Endothelial cell of umbilical vein (primary cell): ENCODE results near the gene EPS8L1. TPM values are rescaled to one million over a fixed set of nuclear protein-coding genes. Genes with fewer than 3 reads are reported as not detected.

Experiments
- BruUV-seq: library from RNA; stranded (reverse); fragments of 400-500 nt; replicated peaks from 2 replicates; lab custom pipeline; 2021; lab: Mats Ljungman, UMichigan
- CTCF ChIA-PET: fragments of 300-600, 350-600 bp; sonication (Branson Sonifier 250); formaldehyde crosslinking; loops from one replicate; lab custom pipeline; 2021; ENCODE audit warnings: antibody characterized with exemption, inconsistent platforms; lab: Charles Lee
- POLR2A ChIA-PET: fragments of 300-600, 350-600 bp; sonication (Branson Sonifier 250); formaldehyde crosslinking; loops from one replicate; lab custom pipeline; 2021; ENCODE audit warnings: antibody characterized with exemption, inconsistent platforms; lab: Charles Lee
- DNase-seq: peaks from one replicate; pipeline ENCODE4 v3.0.0-alpha.2; 2011; ENCODE audit warnings: low read depth, low spot score
- FAIRE-seq: peaks from 2 replicates; lab custom pipeline; 2011; peaks lifted over from hg19 to GRCh38; lab: Jason Lieb, UNC
- H2AFZ ChIP-seq: 2 replicates; pipeline ENCODE4 v1.6.0; 2012; ENCODE audit warnings: low read depth, low read length, control low read depth, inconsistent platforms
- H3K27ac ChIP-seq: 2 replicates; pipeline ENCODE4 v1.5.1; 2011; ENCODE audit warnings: low read depth, mild to moderate bottlenecking, control low read depth, low read length, moderate library complexity; ENCODE audit not compliant: insufficient read depth
- H3K27me3 ChIP-seq, 2 experiments: 2 replicates each; pipeline versions ENCODE4 v1.6.0 to v1.6.1; 2011; ENCODE audit warnings: low read length in 2 of 2, mixed read lengths in 1 of 2; ENCODE audit not compliant: control insufficient read depth in 2 of 2, insufficient read depth in 2 of 2
- H3K36me3 ChIP-seq, 2 experiments: 2 replicates in 1 of 2; 3 replicates in 1 of 2; pipeline ENCODE4 v1.5.1; 2011; ENCODE audit warnings: low read length in 2 of 2, mild to moderate bottlenecking in 1 of 2, moderate library complexity in 1 of 2; ENCODE audit not compliant: control insufficient read depth in 2 of 2, insufficient read depth in 2 of 2; ENCODE audit errors: extremely low read depth in 1 of 2
- H3K4me1 ChIP-seq: 3 replicates; pipeline ENCODE4 v1.5.1; 2011; ENCODE audit warnings: mild to moderate bottlenecking, low read length; ENCODE audit not compliant: control insufficient read depth, insufficient read depth; ENCODE audit errors: extremely low read depth
- H3K4me2 ChIP-seq: 2 replicates; pipeline ENCODE4 v1.6.1; 2011; ENCODE audit warnings: low read length, control low read depth, mixed read lengths; ENCODE audit not compliant: insufficient read depth
- H3K4me3 ChIP-seq, 3 experiments: fragments of 200-600 bp in 1 of 3; sonication (generic), shearing (Covaris generic) in 1 of 3; replicated peaks in 1 of 3; 2 replicates each; pipeline ENCODE4 v1.5.1; 2011 to 2016; ENCODE audit warnings: control low read depth in 3 of 3, low read length in 3 of 3, mild to moderate bottlenecking in 2 of 3, inconsistent platforms in 1 of 3, low read depth in 1 of 3, moderate library complexity in 1 of 3; ENCODE audit not compliant: insufficient read depth in 1 of 3
- H3K79me2 ChIP-seq: 2 replicates; pipeline ENCODE4 v1.6.0; 2012; ENCODE audit warnings: low read length, inconsistent platforms; ENCODE audit not compliant: control insufficient read depth, insufficient read depth
- H3K9ac ChIP-seq: replicated peaks from 2 replicates; pipeline ENCODE3; 2011; ENCODE audit warnings: low read length, control low read depth; ENCODE audit not compliant: insufficient read depth; ENCODE audit errors: extremely low read depth
- H3K9me1 ChIP-seq: replicated peaks from 3 replicates; pipeline ENCODE4 v1.6.0; 2011; ENCODE audit warnings: mild to moderate bottlenecking, low read length; ENCODE audit not compliant: control insufficient read depth, insufficient read depth; ENCODE audit errors: extremely low read depth
- H3K9me3 ChIP-seq: replicated peaks from 2 replicates; pipeline ENCODE4 v1.5.1; 2012; ENCODE audit warnings: low read length, inconsistent platforms; ENCODE audit not compliant: control insufficient read depth, insufficient read depth
- H4K20me1 ChIP-seq: replicated peaks from 2 replicates; pipeline ENCODE3; 2011; ENCODE audit warnings: mild to moderate bottlenecking, low read length; ENCODE audit not compliant: control insufficient read depth, insufficient read depth; ENCODE audit errors: extremely low read depth
- EZH2 ChIP-seq: IDR thresholded peaks from 2 replicates; pipeline ENCODE4 v1.6.1; 2012; ENCODE audit warnings: borderline replicate concordance, low read depth, mild to moderate bottlenecking, moderate library complexity, low read length, inconsistent platforms; ENCODE audit not compliant: severe bottlenecking
- FOS ChIP-seq: IDR thresholded peaks from 2 replicates; pipeline ENCODE4 v1.6.1; 2011; ENCODE audit warnings: mild to moderate bottlenecking, low read length, moderate library complexity, borderline replicate concordance; ENCODE audit not compliant: insufficient read depth
- GATA2 ChIP-seq: IDR thresholded peaks from 2 replicates; pipeline ENCODE4 v1.7.0; 2011; ENCODE audit warnings: low read depth, mild to moderate bottlenecking, moderate library complexity, mixed read lengths, low read length; ENCODE audit not compliant: insufficient read length, insufficient read depth
- JUN ChIP-seq: IDR thresholded peaks from 2 replicates; pipeline ENCODE4 v1.6.1; 2011; ENCODE audit warnings: borderline replicate concordance, low read depth; ENCODE audit not compliant: insufficient read length, insufficient read depth
- MYC ChIP-seq: IDR thresholded peaks from one replicate; pipeline ENCODE4 v1.6.1; 2011; ENCODE audit warnings: mild to moderate bottlenecking, low read depth, low read length
- POLR2A ChIP-seq: IDR thresholded peaks from 2 replicates; pipeline ENCODE4 v1.6.1; 2012; ENCODE audit warnings: low read depth, mild to moderate bottlenecking, control low read depth, low read length
- POLR2AphosphoS5 ChIP-seq: IDR thresholded peaks from 2 replicates; pipeline ENCODE4 v1.6.1; 2012; ENCODE audit warnings: low read depth, mild to moderate bottlenecking, control low read depth, low read length, moderate library complexity; ENCODE audit not compliant: insufficient read depth
- dilution Hi-C: fragments of 300-500 bp; cut with MboI; formaldehyde crosslinking; loops from one replicate; pipeline ENCODE4 v1.15.0; 2019; ENCODE audit warnings: low sequenced_read_pairs; ENCODE audit not compliant: extremely low pct_ligation_motif_present
- intact Hi-C: fragments of 100-400 bp; cut with micrococcal nuclease; formaldehyde crosslinking; loops from one replicate; pipeline ENCODE4 v1.10.0; 2022
- polyA plus RNA-seq, 4 experiments: library from polyadenylated mRNA; depleted of rRNA in 3 of 4; stranded (reverse) in 3 of 4; unstranded in 1 of 4; fragments of >200 nt; gene quantifications; 2 replicates each; pipeline versions ENCODE4 v1.2.1 to v1.2.3, GENCODE V29; 2011 to 2012; ENCODE audit warnings: missing spikeins in 1 of 4
- total RNA-seq: library from RNA; stranded (reverse); gene quantifications from 2 replicates; pipeline ENCODE4 v1.2.3, GENCODE V29; 2021
- TF ChIP-seq, protein P1 (sequence below): IDR thresholded peaks from 2 replicates; pipeline ENCODE4 v1.6.1; 2011; ENCODE audit not compliant: insufficient read depth, insufficient read length
- TF ChIP-seq, protein P2 (sequence below), 2 donors: IDR thresholded peaks; 1 replicate in 1 of 2; 2 replicates in 1 of 2; pipeline ENCODE4 v1.5.1; 2011; ENCODE audit warnings: low read length in 2 of 2, mild to moderate bottlenecking in 2 of 2, moderate library complexity in 2 of 2, control low read depth in 1 of 2, inconsistent platforms in 1 of 2, low read depth in 1 of 2; ENCODE audit not compliant: insufficient read depth in 1 of 2; ENCODE audit errors: extremely low read depth in 1 of 2

The EPS8L1 gene
- total and polyA plus RNA-seq, 2 donors (not counting 3 experiments of a cell fraction or from before 2014, with no cell fraction given): 15.9 to 28.9 TPM

DNA sequence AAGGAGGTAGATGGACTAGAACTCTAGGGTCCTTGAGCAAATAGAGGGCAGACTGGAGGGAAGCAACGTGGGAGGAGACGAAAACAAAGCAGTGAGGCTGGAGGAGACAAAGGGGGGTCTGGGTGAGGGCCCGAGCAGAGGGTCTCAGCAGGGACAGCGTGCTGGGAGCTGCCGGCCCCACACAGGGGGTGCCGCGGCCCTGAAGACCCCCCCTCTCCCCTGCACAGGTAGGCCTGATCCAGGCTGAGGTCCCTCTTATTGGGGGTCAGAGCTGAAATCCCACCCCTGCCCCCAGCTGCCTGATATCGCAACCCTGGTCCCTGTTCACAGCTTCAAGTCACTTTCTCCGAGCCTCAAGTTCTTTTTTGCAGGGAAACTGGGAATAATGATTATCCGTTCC, 8.7 kb downstream of the EPS8L1 start:
- no TSS peak for BruUV-seq
- peaks cover 36% of the 10 kb centered on the region for H3K4me1 ChIP-seq
- no peak overlapping the region for H3K4me3 ChIP-seq
- ChIA-PET POLR2A (no interaction called here), CTCF (interaction anchor here (0.6 kb wide), 1 partner anchor 49 kb away, joined by 3 read pairs; no protein-coding TSS in a partner anchor)
- H3K36me3 ChIP-seq: peaks cover 0 to under 1% of the 10 kb centered on the region in 2 experiments
- H4K20me1 ChIP-seq: no peaks in the 10 kb centered on the region
- H3K27ac ChIP-seq: no peak overlapping the region
- H2AFZ ChIP-seq: no peak overlapping the region
- H3K4me2 ChIP-seq: no peak overlapping the region
- dilution Hi-C loops: no loop called here
- H3K9ac ChIP-seq: no peak overlapping the region
- peaks cover 0 to 3% of the 10 kb centered on the region in 2 experiments for H3K27me3 ChIP-seq
- no peak for DNase-seq
- no peaks in the 10 kb centered on the region for H3K9me3 ChIP-seq
- no peaks in the 10 kb centered on the region for H3K9me1 ChIP-seq
- TF ChIP-seq EZH2: no peak
- TF ChIP-seq, protein P1, sequence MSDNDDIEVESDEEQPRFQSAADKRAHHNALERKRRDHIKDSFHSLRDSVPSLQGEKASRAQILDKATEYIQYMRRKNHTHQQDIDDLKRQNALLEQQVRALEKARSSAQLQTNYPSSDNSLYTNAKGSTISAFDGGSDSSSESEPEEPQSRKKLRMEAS: no peak
- no peak for TF ChIP-seq FOS
- no peak for TF ChIP-seq JUN
- TF ChIP-seq POLR2A: no peak
- TF ChIP-seq MYC: no peak
- no peak for TF ChIP-seq GATA2
- no peak for TF ChIP-seq POLR2AphosphoS5
- TF ChIP-seq, protein P2, sequence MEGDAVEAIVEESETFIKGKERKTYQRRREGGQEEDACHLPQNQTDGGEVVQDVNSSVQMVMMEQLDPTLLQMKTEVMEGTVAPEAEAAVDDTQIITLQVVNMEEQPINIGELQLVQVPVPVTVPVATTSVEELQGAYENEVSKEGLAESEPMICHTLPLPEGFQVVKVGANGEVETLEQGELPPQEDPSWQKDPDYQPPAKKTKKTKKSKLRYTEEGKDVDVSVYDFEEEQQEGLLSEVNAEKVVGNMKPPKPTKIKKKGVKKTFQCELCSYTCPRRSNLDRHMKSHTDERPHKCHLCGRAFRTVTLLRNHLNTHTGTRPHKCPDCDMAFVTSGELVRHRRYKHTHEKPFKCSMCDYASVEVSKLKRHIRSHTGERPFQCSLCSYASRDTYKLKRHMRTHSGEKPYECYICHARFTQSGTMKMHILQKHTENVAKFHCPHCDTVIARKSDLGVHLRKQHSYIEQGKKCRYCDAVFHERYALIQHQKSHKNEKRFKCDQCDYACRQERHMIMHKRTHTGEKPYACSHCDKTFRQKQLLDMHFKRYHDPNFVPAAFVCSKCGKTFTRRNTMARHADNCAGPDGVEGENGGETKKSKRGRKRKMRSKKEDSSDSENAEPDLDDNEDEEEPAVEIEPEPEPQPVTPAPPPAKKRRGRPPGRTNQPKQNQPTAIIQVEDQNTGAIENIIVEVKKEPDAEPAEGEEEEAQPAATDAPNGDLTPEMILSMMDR (IDR thresholded peaks at IDR 0.05; ENCODE audit: extremely low read depth in 1 of 2, insufficient read depth in 1 of 2, low read depth in 1 of 2, low read length in 2 of 2): no peak
- intact Hi-C loops: loop anchor here (5.0 kb wide), 1 partner anchor 622 kb away; the partner anchor contains the start of gene LENG9
- FAIRE-seq: no peak
- H3K79me2 ChIP-seq: peaks cover 5% of the 10 kb centered on the region
